AG09319 (cell line): ENCODE data around the gene RFX6.

Experiments used
- DNase-seq: peaks from one replicate; pipeline ENCODE4 v3.0.0-alpha.2; 2010; ENCODE audit warnings: low read depth; ENCODE audit errors: extremely low read depth
- TF ChIP-seq, protein P1 (sequence below): IDR thresholded peaks from 2 replicates; pipeline ENCODE4 v1.5.1; 2011; ENCODE audit warnings: low read depth, mild to moderate bottlenecking, inconsistent platforms, low read length, moderate library complexity

The RFX6 gene

DNA sequence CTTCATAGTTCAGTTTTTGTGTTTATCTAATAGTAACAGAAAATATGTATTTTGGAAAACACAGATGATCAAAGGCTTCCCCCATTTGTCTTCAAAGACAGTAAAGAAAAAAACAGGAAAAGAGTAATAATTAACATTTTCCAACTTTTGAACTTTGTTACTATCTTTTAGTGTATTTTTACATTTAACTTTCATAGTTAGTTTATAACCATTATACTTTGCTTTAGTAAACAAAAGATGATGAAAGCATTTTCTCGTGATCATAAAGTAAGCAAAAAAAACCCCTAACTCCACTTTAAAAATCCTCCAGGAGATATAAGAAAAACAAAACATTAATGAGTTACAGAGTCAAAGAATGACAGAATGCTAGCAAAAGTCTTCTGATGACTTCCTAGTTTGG is 34.6 kb upstream of the RFX6 start:
- no peak for DNase-seq
- TF ChIP-seq, protein P1, sequence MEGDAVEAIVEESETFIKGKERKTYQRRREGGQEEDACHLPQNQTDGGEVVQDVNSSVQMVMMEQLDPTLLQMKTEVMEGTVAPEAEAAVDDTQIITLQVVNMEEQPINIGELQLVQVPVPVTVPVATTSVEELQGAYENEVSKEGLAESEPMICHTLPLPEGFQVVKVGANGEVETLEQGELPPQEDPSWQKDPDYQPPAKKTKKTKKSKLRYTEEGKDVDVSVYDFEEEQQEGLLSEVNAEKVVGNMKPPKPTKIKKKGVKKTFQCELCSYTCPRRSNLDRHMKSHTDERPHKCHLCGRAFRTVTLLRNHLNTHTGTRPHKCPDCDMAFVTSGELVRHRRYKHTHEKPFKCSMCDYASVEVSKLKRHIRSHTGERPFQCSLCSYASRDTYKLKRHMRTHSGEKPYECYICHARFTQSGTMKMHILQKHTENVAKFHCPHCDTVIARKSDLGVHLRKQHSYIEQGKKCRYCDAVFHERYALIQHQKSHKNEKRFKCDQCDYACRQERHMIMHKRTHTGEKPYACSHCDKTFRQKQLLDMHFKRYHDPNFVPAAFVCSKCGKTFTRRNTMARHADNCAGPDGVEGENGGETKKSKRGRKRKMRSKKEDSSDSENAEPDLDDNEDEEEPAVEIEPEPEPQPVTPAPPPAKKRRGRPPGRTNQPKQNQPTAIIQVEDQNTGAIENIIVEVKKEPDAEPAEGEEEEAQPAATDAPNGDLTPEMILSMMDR = no peak

DNA sequence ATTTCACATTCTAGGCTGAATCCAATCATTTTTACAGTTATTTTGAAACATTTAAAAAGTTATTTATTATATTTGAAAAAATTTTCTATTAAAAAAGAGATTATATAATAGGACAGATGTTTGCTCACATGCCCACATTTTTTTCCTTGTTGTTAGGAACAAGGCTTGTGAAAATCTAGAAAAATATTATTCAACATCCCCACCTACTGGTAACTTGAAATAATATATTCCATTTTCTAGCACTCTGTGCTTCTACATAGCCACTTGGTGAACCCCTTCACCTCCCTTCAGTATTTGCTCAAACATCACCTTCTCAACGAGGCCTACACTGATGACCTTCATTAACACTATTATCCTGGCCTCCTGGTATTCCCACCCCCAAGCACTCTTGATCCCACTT is 29.8 kb upstream of the RFX6 start:
- TF ChIP-seq, protein P1 = no peak; the same call in none of the 2 replicates
- no peak for DNase-seq

DNA sequence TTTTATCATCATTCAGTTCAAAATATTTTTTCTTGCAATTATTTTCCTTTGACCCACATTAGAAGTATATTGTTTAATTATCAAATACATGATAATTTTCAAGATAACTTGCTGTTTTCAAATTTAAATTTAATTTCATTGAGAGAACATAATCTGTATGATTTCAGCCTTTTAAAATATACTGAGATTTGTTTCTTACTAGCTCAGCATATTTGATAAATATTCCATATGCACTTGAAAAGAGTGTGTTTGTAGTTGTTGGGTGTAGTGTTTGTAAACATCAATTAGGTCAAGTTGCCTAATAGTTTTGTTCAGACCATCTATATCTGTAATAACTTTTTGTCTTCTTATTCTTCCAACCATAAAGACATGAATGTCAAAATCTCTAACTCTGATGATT is 19.0 kb upstream of the RFX6 start:
- TF ChIP-seq, protein P1 = no peak
- DNase-seq = no peak

DNA sequence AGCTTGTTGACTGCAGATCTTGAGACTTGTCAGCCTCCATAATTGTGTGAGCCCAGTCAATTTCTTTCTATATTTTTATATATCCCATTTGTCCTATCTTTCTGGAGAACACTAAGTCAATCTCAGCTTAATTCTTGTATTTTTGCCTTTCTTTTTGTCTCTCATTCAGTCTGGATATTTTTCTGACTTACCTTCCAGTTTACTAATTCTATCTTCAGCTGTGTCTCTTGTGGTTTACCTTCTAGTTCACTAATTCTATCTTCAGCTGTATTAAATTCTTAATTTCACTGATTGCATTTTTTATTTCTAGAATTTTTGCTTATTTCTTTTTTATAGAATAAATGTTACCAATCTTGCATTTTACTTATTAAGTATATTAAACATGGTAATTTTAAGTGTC is 17.8 kb upstream of the RFX6 start:
- DNase-seq = no peak
- TF ChIP-seq, protein P1 = no peak

DNA sequence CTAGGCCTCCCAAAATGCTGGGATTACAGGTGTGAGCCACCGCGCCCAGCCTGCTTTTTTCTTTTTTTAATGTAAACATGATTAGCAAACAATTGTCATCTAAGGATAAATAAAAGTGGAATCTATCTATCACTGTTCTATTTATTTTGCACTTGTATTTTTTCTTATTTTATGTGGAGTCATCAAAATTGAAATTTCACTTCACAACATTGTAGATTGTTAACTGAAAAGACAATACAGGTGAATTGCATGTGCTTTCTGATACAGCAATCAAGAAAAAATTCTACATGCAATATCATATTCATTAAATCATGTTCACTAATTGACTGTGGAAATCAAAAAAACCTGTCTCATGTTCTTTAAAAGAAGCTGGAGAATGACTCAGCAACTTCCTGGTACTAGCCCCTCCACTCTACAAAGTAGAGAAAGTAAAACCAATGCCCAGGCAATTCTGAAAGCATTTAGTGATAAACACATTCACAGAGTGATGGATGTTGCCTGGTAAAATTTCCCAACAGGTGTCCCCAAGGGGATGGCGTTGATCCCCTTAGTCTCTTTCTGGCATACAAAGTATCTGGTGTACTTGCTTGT is 10.7 kb upstream of the RFX6 start:
- no peak for DNase-seq
- TF ChIP-seq, protein P1 = no peak

DNA sequence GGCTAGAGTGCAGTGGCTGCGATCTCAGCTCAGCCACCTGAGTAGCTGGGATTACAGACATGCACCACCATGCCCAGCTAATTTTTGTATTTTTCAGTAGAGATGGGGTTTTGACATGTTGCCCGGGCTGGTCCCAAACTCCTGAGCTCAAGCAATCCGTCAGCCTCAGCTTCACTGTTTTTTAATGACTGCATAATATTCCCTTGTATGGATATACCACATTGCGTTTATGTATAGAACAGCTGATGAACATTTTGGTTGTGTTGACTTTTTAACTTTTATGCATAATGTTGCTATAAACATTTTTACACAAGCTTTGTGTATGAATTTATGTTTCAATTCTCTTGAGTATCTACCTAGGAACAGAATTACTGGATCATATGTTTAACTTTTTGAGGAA is 4.3 kb upstream of the RFX6 start:
- DNase-seq = no peak
- TF ChIP-seq, protein P1 = no peak

DNA sequence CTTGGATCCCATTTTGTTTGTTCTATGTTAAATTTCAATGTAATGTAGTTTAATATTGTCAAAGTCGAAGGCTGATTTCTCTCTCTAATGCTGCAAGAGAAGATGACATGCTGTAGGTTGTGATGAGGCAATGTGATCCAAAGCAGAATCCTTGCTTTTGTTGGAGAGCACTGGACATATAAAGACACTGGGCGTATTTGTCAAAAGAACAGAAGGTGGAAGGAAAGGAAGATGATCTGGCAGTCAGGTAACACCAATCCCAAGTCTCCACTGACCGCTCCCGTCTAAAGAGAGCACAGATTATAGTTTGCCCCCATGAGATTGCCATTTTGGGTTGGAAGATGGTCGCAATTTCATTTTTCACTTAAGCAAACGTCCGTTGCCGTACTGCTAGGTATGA is 935 bp upstream of the RFX6 start:
- DNase-seq = no peak
- TF ChIP-seq, protein P1 = no peak
